ENCODE data around the gene WASF3.

WASF3 gene

GRCh38 chr13:26557393-26558073, at the start of gene WASF3:
WASF3 (plus strand) TSS chr13:26557683; CDS start chr13:26642271, 84,588 bp downstream.
- DNase-seq = peak; percentile 31

GRCh38 chr13:26508885-26509284, 48.6 kb upstream of the WASF3 start:
- no peak for DNase-seq

- no peak for DNase-seq
Observed at GRCh38 chr13:26509491-26509890, 48.0 kb upstream of the WASF3 start.

- no peak for DNase-seq
Observed at GRCh38 chr13:26513931-26514330, 43.6 kb upstream of the WASF3 start.

- DNase-seq = no peak
Observed at GRCh38 chr13:26515721-26516120, 41.8 kb upstream of the WASF3 start.

- no peak for DNase-seq
Observed at GRCh38 chr13:26517936-26518335, 39.5 kb upstream of the WASF3 start.

- no peak for DNase-seq
Observed at GRCh38 chr13:26518451-26518959, 39.0 kb upstream of the WASF3 start.

GRCh38 chr13:26522571-26522970, 34.9 kb upstream of the WASF3 start:
- no peak for DNase-seq

GRCh38 chr13:26523007-26523406, 34.5 kb upstream of the WASF3 start:
- no peak for DNase-seq

GRCh38 chr13:26525528-26525927, 32.0 kb upstream of the WASF3 start:
- DNase-seq = no peak

GRCh38 chr13:26526702-26527216, 30.7 kb upstream of the WASF3 start:
- DNase-seq = no peak

- no peak for DNase-seq
Observed at GRCh38 chr13:26528527-26528926, 29.0 kb upstream of the WASF3 start.

GRCh38 chr13:26529441-26529840, 28.0 kb upstream of the WASF3 start:
- no peak for DNase-seq

GRCh38 chr13:26531742-26532141, 25.7 kb upstream of the WASF3 start:
- DNase-seq = no peak

- no peak for DNase-seq
Observed at GRCh38 chr13:26534036-26534726, 23.3 kb upstream of the WASF3 start.

- DNase-seq = no peak
Observed at GRCh38 chr13:26538363-26539317, 18.8 kb upstream of the WASF3 start.

- DNase-seq = no peak
Observed at GRCh38 chr13:26539738-26540292, 17.7 kb upstream of the WASF3 start.

GRCh38 chr13:26540334-26540733, 17.1 kb upstream of the WASF3 start:
- no peak for DNase-seq

- DNase-seq = no peak
Observed at GRCh38 chr13:26541041-26541440, 16.4 kb upstream of the WASF3 start.

- DNase-seq = no peak
Observed at GRCh38 chr13:26541678-26542568, 15.6 kb upstream of the WASF3 start.

- DNase-seq = no peak
Observed at GRCh38 chr13:26544707-26545106, 12.8 kb upstream of the WASF3 start.

Data from NCI-H187 treated with DMSO at 0.1 percent for 48 hours (cell line).